Measurements from ENCODE around the gene STX3.
A peak's percentile ranks its signal among the peaks of the same experiment; 100 is the strongest.

STX3 gene

GRCh38 chr11:59754859-59755700 lies at the start of gene STX3:
Gene STX3, plus strand, starts transcription at chr11:59755376. Its CDS starts 230 bp downstream, at chr11:59755606.
- peak; percentile 28 to 48 (median 36) for DNase-seq (ENCODE audit: low read depth in 2 of 3, low spot score in 1 of 3)

- no peak for DNase-seq (ENCODE audit: low read depth in 2 of 3, low spot score in 1 of 3)
Measured at GRCh38 chr11:59706518-59707285, 48.5 kb upstream of the STX3 start.

GRCh38 chr11:59707371-59707770 lies 47.8 kb upstream of the STX3 start:
- DNase-seq (ENCODE audit: low read depth in 2 of 3, low spot score in 1 of 3) = no peak

DNA sequence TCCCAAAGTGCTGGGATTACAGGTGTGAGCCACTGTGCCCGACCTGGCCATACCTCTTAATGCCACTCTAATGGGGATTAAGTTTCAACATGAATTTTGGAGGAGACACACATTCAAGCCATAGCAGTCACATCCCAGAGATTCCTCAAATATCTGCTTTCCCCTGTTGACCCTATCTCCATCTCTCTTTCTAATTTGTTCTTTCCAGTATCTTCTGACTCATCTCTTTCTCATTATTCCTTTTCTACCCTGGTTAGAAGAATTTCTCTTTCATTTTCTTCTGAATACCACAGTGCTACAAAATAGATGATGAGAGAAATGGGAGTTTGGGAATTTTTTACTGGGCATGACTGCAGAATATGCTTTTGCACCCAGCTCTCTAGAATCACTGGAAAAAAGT lies 46.6 kb upstream of the STX3 start:
- DNase-seq (ENCODE audit: low read depth in 2 of 3, low spot score in 1 of 3) = no peak

- DNase-seq (ENCODE audit: low read depth in 2 of 3, low spot score in 1 of 3) = no peak
Measured at GRCh38 chr11:59710136-59710847, 44.9 kb upstream of the STX3 start.

DNA sequence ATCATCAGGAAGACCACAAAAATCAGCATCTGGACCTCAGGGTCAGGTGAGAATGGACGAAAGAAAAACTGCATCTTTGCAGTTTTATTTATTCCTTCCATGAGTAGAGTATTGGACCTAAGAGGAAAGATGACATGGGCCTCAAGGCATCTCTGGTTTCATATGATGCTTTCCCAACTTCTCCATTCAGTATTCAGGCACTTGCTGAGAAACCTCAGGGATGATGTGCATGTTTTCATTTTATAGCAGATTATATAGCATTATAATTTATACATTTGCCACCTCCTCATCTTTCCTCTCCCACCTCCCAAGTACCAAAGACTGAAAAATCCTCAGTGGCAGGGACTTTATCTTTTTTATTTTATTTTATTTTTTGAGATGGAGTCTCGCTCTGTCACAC lies 41.4 kb upstream of the STX3 start, which contains the start of gene OR10V1:
Gene OR10V1 (minus strand): TSS at position 101 of the 400 bp plus-strand sequence. CDS start 0 bp downstream, at position 101.
- DNase-seq (ENCODE audit: low read depth in 2 of 3, low spot score in 1 of 3) = no peak

DNA sequence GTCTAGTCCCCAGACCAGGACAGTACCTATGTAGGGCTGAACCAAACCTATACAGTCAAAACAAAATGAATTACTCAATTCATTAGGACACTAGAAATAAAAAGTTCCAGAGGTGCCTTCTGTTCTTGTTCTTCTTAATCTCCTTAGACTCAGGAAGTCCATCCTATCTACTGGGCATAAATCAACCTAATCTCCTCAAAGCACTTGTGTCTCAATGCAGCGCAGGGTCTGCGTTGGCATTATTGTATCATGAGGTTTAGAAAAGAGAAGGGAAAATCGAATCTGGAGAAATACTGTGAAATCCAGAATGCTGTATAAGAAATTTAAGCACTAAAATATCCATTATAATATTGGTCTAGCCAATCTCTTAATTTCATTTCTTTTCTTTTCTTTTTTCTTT lies 39.1 kb upstream of the STX3 start:
- no peak for DNase-seq (ENCODE audit: low read depth in 2 of 3, low spot score in 1 of 3)

DNA sequence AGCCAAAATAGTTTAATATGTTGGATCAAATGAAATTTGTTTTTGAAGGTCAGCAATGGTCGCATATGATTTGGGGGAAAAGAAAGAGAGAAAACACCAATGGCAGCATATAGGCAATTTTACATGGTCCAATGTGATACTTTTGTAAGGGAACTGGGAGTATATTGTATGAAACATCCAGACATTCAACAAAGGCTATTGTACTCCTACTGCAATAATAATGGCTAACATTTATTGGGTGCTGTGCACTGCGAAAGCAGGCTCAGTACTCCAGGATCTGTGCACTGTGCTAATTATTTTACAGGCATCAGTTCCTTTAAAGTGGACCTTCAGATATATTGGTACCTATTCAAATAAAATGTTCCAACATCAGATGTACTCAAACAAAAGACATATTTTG lies 35.6 kb upstream of the STX3 start:
- no peak for DNase-seq (ENCODE audit: low read depth in 2 of 3, low spot score in 1 of 3)

DNA sequence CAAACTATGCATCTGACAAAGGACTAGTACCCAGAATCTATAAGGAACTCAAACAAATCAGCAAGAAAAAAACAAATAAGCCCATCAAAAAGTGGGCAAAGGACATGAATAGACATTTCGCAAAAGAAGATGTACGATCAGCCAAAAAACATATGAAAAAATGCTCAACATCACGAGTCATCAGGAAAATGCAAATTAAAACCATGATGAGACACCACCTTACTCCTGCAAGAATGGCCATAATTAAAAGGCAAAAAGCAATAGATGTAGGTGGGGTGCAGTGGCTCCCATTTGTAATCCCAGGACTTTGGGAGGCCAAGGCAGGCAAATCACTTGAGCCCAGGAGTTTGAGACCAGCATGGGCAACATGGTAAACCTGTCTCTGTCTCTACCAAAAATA lies 31.1 kb upstream of the STX3 start:
- DNase-seq (ENCODE audit: low read depth in 2 of 3, low spot score in 1 of 3) = no peak

GRCh38 chr11:59727426-59727825 lies 27.8 kb upstream of the STX3 start:
- no peak for DNase-seq (ENCODE audit: low read depth in 2 of 3, low spot score in 1 of 3)

DNA sequence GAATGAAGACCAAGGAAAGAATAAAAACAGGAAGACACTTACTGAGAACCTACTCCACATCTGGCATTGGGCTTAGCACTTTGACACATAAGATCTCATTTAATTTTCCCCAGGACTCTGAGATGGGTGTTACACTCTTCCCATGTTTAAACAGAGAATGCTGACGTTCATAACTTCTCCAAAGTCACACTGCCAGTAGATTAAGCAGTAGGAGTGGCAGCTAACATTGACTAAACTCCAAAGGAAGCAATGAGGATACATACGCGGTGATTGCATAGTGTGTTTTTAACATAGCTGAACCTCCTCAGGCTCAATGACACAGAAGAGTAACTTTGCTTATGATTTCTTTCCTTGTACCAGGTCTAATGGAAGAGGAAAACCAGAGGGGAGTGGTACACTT lies 27.0 kb upstream of the STX3 start:
- DNase-seq (ENCODE audit: low read depth in 2 of 3, low spot score in 1 of 3) = no peak

DNA sequence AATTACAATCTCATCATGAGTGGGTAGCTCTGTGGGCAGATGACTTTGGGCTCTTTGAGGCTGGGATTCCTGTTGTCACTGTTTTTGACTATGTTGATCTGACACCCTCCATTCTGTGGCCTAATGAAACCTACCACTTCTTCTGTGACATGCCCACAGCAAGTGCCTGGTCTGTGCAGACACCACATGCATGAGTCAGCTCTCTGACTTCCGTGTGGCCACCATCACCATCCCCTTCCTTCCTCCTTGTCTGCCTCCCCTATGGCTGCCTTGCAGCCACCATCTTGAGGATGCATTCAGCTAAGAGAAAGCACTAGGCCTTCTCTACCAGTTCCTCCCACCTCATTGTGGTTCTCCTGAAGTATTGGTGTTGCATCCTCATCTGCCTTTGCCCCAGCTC lies 26.3 kb upstream of the STX3 start:
- peak in 1 of 3 donors; percentile 3 for DNase-seq (ENCODE audit: low read depth in 2 of 3, low spot score in 1 of 3)

DNA sequence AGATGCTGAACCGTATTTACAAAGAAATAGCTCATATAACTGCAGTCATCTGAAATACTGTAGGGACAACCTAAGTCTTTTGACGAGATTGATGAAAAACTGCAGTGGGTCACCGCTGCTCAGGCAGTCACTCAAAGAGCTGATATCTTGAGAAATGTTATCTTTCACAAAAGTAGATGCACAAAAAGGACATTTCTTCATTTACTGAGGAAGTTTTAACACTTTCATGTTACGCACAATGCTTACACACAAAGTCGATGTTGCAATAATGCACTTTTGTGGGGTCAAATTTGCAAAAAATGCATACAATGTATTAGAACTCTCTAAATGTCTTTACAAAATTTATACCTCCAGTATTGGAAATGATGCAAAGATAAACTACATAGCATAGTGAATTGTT lies 25.3 kb upstream of the STX3 start:
- DNase-seq (ENCODE audit: low read depth in 2 of 3, low spot score in 1 of 3) = no peak

- no peak for DNase-seq (ENCODE audit: low read depth in 2 of 3, low spot score in 1 of 3)
Measured at GRCh38 chr11:59730896-59731565, 24.1 kb upstream of the STX3 start.

DNA sequence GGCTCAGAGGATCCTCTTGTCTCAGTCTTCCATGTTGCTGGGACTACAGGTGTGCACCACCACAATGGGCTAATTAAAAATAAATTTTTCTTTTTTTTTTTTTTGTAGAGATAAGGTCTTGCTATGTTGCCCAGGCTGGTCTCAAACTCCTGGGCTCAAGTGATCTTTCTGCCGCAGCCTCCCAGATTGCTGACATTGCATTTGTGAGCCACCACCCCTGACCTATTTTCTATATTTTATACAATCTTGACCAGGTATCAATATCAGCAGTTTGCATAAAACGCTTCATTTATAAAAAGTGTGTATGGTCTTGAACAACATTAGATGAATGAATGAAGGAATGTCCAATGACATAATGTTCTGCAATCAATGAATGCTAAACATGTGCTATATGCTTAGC lies 9.1 kb upstream of the STX3 start:
- DNase-seq (ENCODE audit: low read depth in 2 of 3, low spot score in 1 of 3) = no peak

- DNase-seq (ENCODE audit: low read depth in 2 of 3, low spot score in 1 of 3) = peak; percentile 61 to 76 (median 69)
Measured at GRCh38 chr11:59753650-59754493, 1.3 kb upstream of the STX3 start.

GRCh38 chr11:59754494-59754858 lies 700 bp upstream of the STX3 start:
- peak in 1 of 3 donors; percentile 16 for DNase-seq (ENCODE audit: low read depth in 2 of 3, low spot score in 1 of 3)

- DNase-seq (ENCODE audit: low read depth in 2 of 3, low spot score in 1 of 3) = peak in 1 of 3 donors; percentile 12
Measured at GRCh38 chr11:59755701-59756557, 753 bp downstream of the STX3 start.

- DNase-seq (ENCODE audit: low read depth in 2 of 3, low spot score in 1 of 3) = no peak
Measured at GRCh38 chr11:59756558-59756840, 1.3 kb downstream of the STX3 start.
